ENCODE measurements around the gene CCR5. TPM values are rescaled to one million over a fixed set of nuclear protein-coding genes. Genes with fewer than 3 reads are reported as not detected.
"Not testable (repeated sequence)": the region's sequence is repeated elsewhere in the genome, so short reads cannot be mapped to it uniquely, and the experiment has no call there.

Gene CCR5
- not detected in 2 replicates for total RNA-seq (ENCODE audit: low replicate concordance)

- no peak for TF ChIP-seq CTCF (IDR thresholded peaks at IDR 0.05; ENCODE audit: insufficient read depth, low read length)
- H3K4me3 ChIP-seq (ENCODE audit: low read depth, low read length) = no peak within 1 kb of the TSS
- peak; percentile 15 for DNase-seq (ENCODE audit: low read depth)
Measured at GRCh38 chr3:46370839-46371518, at the start of gene CCR5. CCR5 (plus strand) TSS chr3:46370946; CDS start chr3:46372903, 1,957 bp downstream.

GRCh38 chr3:46321461-46322104, 49.2 kb upstream of the CCR5 start:
- no peak for TF ChIP-seq CTCF (IDR thresholded peaks at IDR 0.05; ENCODE audit: insufficient read depth, low read length)
- H3K4me3 ChIP-seq (ENCODE audit: low read depth, low read length) = no peak overlapping the region
- no peak for DNase-seq (ENCODE audit: low read depth)

- no peak overlapping the region for H3K4me3 ChIP-seq (ENCODE audit: low read depth, low read length)
- no peak for DNase-seq (ENCODE audit: low read depth)
- TF ChIP-seq CTCF (IDR thresholded peaks at IDR 0.05; ENCODE audit: insufficient read depth, low read length) = no peak
Measured at GRCh38 chr3:46324036-46324435, 46.7 kb upstream of the CCR5 start.

- no peak for TF ChIP-seq CTCF (IDR thresholded peaks at IDR 0.05; ENCODE audit: insufficient read depth, low read length)
- H3K4me3 ChIP-seq (ENCODE audit: low read depth, low read length) = no peak overlapping the region
- DNase-seq (ENCODE audit: low read depth) = no peak
Measured at GRCh38 chr3:46325645-46326300, 45.0 kb upstream of the CCR5 start.

GRCh38 chr3:46330676-46331075, 40.1 kb upstream of the CCR5 start:
- peak; percentile 12 for DNase-seq (ENCODE audit: low read depth)
- not testable (repeated sequence) for H3K4me3 ChIP-seq (ENCODE audit: low read depth, low read length)

- H3K4me3 ChIP-seq (ENCODE audit: low read depth, low read length) = no peak overlapping the region
- TF ChIP-seq CTCF (IDR thresholded peaks at IDR 0.05; ENCODE audit: insufficient read depth, low read length) = no peak
- DNase-seq (ENCODE audit: low read depth) = peak; percentile 73
Measured at GRCh38 chr3:46334741-46335478, 35.8 kb upstream of the CCR5 start.

- no peak for DNase-seq (ENCODE audit: low read depth)
- TF ChIP-seq CTCF (IDR thresholded peaks at IDR 0.05; ENCODE audit: insufficient read depth, low read length) = no peak
- no peak overlapping the region for H3K4me3 ChIP-seq (ENCODE audit: low read depth, low read length)
Measured at GRCh38 chr3:46335541-46335940, 35.2 kb upstream of the CCR5 start.
